Parathyroid adenoma (tissue), 2 donors: ENCODE measurements around the gene APC2.
A peak's percentile ranks its signal among the peaks of the same experiment; 100 is the strongest.

Source experiments
- H2AFZ ChIP-seq: fragments of 300-600 bp; sonication (generic); one replicate; pipeline ENCODE4 v1.7.0; 2017; ENCODE audit warnings: antibody characterized with exemption, mild to moderate bottlenecking
- H3K27ac ChIP-seq: fragments of 300-600 bp; sonication (generic); one replicate; pipeline ENCODE4 v1.7.0; 2017
- H3K27me3 ChIP-seq: fragments of 300-600 bp; sonication (generic); one replicate; pipeline ENCODE4 v1.7.0; 2017; ENCODE audit warnings: low read length; ENCODE audit not compliant: control insufficient read depth, insufficient read depth
- H3K36me3 ChIP-seq: fragments of 300-600 bp; sonication (generic); one replicate; pipeline ENCODE4 v1.7.0; 2017; ENCODE audit warnings: low read length; ENCODE audit not compliant: control insufficient read depth, insufficient read depth
- H3K4me1 ChIP-seq: fragments of 300-600 bp; sonication (generic); one replicate; pipeline ENCODE4 v1.7.0; 2017; ENCODE audit warnings: control low read depth
- H3K4me2 ChIP-seq: fragments of 300-600 bp; sonication (generic); one replicate; pipeline ENCODE4 v1.7.0; 2017; ENCODE audit warnings: low read length
- H3K4me3 ChIP-seq: fragments of 300-600 bp; sonication (generic); one replicate; pipeline ENCODE4 v1.7.0; 2017; ENCODE audit warnings: low read depth, low read length
- H3K79me2 ChIP-seq: fragments of 300-600 bp; sonication (generic); one replicate; pipeline ENCODE4 v1.7.0; 2017; ENCODE audit warnings: control low read depth
- H3K9ac ChIP-seq: fragments of 300-600 bp; sonication (generic); one replicate; pipeline ENCODE4 v1.7.0; 2017; ENCODE audit warnings: mild to moderate bottlenecking
- H3K9me3 ChIP-seq: fragments of 300-600 bp; sonication (generic); one replicate; pipeline ENCODE4 v1.7.0; 2017; ENCODE audit warnings: low read length; ENCODE audit not compliant: control insufficient read depth
- TF ChIP-seq, protein P1 (sequence below): fragments of 300-600 bp; sonication (generic); IDR thresholded peaks from one replicate; pipeline ENCODE4 v1.7.0; 2017; ENCODE audit warnings: antibody characterized with exemption, mild to moderate bottlenecking
- donor health status: primary hyperparathyroidism.

APC2 gene

DNA sequence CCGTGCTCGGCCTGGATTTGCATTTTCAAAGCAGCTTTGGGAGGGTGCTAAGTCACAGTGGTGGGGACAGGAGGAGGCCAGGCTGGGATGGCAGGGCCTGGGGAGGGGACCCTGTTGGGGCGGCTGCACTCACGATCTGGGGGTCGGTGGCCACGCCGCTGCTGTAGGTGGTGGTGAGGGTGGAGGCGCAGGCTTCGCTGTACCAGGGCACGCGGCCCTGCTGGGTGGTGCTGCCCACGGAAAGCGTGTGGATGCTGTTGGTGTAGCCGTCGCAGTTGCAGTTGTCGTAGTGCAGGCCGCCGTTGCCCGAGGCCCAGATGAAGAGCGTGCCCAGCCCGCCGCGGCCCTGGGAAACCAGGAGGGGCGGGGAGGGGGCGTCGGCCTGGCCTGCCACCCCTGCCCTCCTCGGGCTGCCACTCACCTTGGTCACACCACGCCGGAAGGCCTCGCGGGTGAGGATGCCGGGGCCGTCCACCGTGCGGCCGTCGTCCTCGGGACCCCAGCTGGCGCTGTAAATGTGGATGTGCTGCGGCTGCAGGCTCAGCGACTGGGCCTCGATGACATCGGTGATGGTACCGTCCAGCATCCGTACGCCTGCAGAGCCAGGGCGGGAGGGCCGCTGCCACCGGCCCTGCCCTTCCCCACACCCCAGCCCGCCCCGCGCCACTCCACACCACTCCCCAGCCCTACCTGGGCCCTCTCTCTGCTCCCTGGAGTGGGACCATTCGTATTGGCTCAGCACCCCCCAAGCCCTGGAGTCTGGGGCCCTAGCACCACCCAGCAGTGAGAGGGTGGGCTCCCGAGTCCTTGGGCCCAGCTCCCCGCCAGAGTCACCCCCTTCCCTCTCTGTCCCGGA lies 37.0 kb downstream of the APC2 start:
- Histone ChIP-seq H3K9me3 (no peaks in the 10 kb centered on the region), H3K27ac (no peak overlapping the region), H3K36me3 (no peaks in the 10 kb centered on the region), H2AFZ (no peak overlapping the region), H3K9ac (no peak overlapping the region), H3K4me1 (peaks cover 3% of the 10 kb centered on the region), H3K79me2 (no peaks in the 10 kb centered on the region), H3K4me2 (no peak overlapping the region), H3K27me3 (no peaks in the 10 kb centered on the region), H3K4me3 (no peak overlapping the region)
- TF ChIP-seq, protein P1, sequence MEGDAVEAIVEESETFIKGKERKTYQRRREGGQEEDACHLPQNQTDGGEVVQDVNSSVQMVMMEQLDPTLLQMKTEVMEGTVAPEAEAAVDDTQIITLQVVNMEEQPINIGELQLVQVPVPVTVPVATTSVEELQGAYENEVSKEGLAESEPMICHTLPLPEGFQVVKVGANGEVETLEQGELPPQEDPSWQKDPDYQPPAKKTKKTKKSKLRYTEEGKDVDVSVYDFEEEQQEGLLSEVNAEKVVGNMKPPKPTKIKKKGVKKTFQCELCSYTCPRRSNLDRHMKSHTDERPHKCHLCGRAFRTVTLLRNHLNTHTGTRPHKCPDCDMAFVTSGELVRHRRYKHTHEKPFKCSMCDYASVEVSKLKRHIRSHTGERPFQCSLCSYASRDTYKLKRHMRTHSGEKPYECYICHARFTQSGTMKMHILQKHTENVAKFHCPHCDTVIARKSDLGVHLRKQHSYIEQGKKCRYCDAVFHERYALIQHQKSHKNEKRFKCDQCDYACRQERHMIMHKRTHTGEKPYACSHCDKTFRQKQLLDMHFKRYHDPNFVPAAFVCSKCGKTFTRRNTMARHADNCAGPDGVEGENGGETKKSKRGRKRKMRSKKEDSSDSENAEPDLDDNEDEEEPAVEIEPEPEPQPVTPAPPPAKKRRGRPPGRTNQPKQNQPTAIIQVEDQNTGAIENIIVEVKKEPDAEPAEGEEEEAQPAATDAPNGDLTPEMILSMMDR = no peak

DNA sequence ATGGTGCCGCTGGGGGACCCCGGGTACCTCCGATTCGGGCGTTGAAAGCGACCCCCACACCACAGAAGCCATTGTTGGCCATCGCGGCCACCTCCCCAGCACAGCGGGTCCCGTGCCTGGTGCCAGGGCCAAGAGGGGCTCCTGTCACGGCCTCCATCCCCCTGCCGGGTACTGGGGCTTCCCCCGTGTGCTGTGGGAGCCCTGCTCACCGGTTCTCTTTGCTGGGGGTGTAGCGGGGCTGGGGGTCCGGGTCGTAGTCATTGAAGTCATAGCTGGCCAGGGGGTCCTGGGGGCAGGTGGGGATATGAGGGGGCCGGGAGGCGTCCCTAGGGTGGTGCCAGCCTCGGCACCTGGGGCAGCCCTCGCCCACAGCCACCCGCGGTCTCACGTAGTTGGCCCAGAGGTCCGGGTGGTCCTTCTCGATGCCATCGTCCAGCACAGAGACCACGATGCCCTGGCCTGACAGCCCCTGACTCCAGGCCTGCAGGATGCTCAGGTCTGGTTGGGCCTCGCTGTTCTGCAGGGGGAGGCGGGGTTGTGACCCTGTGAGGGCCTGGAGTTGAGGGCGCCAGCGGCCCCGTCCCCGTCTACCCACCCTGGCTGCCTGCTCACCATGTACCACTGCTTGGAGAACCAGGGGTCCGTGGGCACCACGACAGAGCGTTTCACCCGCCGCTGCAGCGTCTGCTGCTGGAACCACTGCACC lies 37.8 kb downstream of the APC2 start:
- Histone ChIP-seq H3K27ac (no peak overlapping the region), H3K4me1 (peaks cover 3% of the 10 kb centered on the region), H2AFZ (no peak overlapping the region), H3K4me2 (no peak overlapping the region), H3K79me2 (no peaks in the 10 kb centered on the region), H3K36me3 (no peaks in the 10 kb centered on the region), H3K27me3 (no peaks in the 10 kb centered on the region), H3K4me3 (no peak overlapping the region), H3K9me3 (no peaks in the 10 kb centered on the region), H3K9ac (no peak overlapping the region)
- TF ChIP-seq, protein P1 = no peak

DNA sequence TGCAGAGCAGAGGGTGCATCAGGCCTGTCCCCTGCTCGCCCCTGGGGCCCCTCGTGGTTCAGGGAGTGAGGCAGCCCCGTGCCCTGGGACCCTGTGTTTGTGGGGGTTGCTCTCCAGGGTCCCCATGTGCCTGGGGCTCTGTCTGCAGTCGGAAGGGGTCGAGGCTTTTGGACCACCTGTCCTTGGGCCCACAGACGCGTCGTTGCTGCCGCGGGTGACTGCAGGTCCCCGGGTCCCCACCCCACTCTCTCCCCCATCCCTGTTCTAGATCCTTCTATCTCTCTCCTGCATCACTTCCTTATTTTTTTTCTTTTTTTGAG lies 38.3 kb downstream of the APC2 start:
- H3K4me2 ChIP-seq = no peak overlapping the region
- H3K9ac ChIP-seq = no peak overlapping the region
- H3K79me2 ChIP-seq = no peaks in the 10 kb centered on the region

DNA sequence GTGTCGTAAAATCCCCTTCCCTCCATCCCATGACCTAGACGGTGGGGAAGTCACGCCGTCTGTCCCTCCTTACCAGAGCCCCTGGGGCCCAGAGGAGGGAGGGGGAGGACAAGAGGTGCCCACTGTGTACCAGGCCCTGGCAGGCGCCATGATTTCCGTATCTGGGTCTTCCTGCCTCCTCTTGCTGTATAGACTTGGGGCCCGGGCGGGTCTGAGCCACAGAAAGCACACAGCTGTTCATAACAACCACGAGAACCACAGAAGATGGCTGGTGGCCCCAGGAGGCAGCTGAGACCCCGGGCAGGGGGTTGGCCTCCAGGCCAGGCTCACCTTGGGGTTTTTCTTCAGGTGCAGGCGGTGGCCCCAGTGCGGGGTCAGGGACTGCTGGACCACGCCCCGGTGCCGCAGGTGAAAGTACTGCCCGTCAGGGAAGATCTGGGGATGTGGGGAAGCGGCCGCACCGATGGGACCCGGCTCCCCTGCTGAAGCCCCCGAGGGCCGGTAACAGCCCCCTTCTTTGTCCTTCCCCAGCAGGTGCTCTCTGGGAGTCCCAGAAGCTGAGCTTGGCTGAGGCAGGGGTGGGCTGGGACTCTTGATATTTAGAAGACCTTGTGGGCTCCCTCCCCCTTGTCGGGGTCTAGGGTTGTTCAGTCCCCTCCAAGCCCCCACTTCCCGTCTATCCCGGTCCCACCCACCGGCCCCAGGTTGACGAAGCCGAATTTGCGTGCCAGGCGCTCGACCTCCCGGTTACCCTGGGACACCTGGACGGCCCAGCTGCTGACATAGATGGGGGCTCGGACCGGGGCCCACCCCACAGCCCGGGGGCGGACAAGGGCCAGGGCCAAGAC lies 39.8 kb downstream of the APC2 start:
- TF ChIP-seq, protein P1 = no peak
- peak overlapping the region; percentile 76 for H3K4me3 ChIP-seq
- peak overlapping the region; percentile 45 for H3K27ac ChIP-seq
- peak overlapping the region; percentile 95 for H3K4me2 ChIP-seq
- no peaks in the 10 kb centered on the region for H3K79me2 ChIP-seq
- H3K36me3 ChIP-seq = no peaks in the 10 kb centered on the region
- no peaks in the 10 kb centered on the region for H3K27me3 ChIP-seq
- H3K9me3 ChIP-seq = no peaks in the 10 kb centered on the region
- peaks cover 3% of the 10 kb centered on the region for H3K4me1 ChIP-seq
- H3K9ac ChIP-seq = peak overlapping the region; percentile 77
- H2AFZ ChIP-seq = peak overlapping the region; percentile 99

More for the DNA sequence above, 38.3 kb downstream of the APC2 start:
- H3K9me3 ChIP-seq = no peaks in the 10 kb centered on the region
- H3K4me1 ChIP-seq = peaks cover 3% of the 10 kb centered on the region
- H3K27me3 ChIP-seq = no peaks in the 10 kb centered on the region
- no peak overlapping the region for H3K27ac ChIP-seq
- TF ChIP-seq, protein P1 = no peak
- no peak overlapping the region for H2AFZ ChIP-seq
- H3K4me3 ChIP-seq = no peak overlapping the region
- H3K36me3 ChIP-seq = no peaks in the 10 kb centered on the region
